ENCODE data around the gene NPHP4. TPM values are rescaled to one million over a fixed set of nuclear protein-coding genes. Genes with fewer than 3 reads are reported as not detected.

NPHP4 gene
- total RNA-seq, 1 experiment from 2014 or later, result 16.8 TPM

DNA sequence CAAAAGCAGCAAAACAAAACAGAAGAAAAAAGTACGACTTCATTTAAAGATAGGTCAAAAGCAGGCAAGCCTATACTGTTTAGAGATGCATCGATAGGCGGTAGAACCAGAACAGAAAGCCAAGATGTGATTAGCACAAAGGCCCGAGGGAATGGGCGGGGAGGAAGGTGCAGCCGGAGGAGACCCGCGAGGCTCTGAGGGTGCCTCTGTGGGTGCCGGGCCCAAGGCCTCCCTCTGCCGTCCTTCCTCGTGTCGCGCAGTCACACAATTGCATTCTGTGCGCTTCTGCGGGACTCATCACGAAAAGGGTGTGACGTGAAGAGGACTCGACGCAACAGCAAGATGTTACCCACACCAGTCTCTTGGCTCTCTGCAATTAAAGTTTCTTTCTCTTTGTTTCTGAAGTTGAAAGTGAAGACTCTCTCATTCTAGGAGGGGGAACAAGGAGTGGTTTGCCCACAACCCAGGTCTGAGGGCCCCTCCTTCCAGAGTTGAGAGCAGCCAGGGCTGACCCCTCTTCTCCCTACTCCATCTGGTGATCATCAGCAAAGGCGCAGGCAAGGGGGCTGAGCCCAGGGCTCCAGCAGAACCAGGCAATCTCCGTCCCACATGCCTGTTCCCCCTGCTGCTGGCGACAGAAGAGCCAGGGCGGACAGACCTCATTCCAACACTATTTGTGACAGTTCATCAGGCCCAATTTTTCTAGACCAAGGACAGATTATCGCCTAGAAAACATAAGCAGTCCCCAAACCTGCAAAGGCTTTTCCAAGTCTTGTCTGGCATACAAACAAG, 41.0 kb downstream of the NPHP4 start:
- H3K27ac Mint-ChIP-seq, result no peak overlapping the region
- ATAC-seq (no peak), DNase-seq (ENCODE audit: low spot score) (no peak)
- H3K9me3 Mint-ChIP-seq, result no peaks in the 10 kb centered on the region
- no peaks in the 10 kb centered on the region for H3K4me1 Mint-ChIP-seq
- H3K36me3 Mint-ChIP-seq, result peaks cover 4% of the 10 kb centered on the region; the same call in 1 of the 2 replicates
- H3K4me3 Mint-ChIP-seq, result no peak overlapping the region
- TF ChIP-seq GRHL2 (CRISPR knock-in tag; IDR thresholded peaks at IDR 0.05; ENCODE audit: insufficient replicate concordance, severe bottlenecking) (no peak), USF1 (CRISPR knock-in tag; IDR thresholded peaks at IDR 0.05) (no peak), TP53 (CRISPR knock-in tag; IDR thresholded peaks at IDR 0.05) (no peak), FOXJ3 (CRISPR knock-in tag; IDR thresholded peaks at IDR 0.05; ENCODE audit: borderline replicate concordance) (no peak), AFF4 (CRISPR knock-in tag; IDR thresholded peaks at IDR 0.05; ENCODE audit: borderline replicate concordance) (no peak), IRF2 (CRISPR knock-in tag; IDR thresholded peaks at IDR 0.05; ENCODE audit: borderline replicate concordance, low read depth) (no peak), ZNF416 (CRISPR knock-in tag; IDR thresholded peaks at IDR 0.05) (no peak), ZNF121 (CRISPR knock-in tag; IDR thresholded peaks at IDR 0.05) (no peak), CBFB (CRISPR knock-in tag; IDR thresholded peaks at IDR 0.05; ENCODE audit: low read depth) (no peak), ZBTB43 (CRISPR knock-in tag; IDR thresholded peaks at IDR 0.05) (no peak)
- TF ChIP-seq, protein P1, sequence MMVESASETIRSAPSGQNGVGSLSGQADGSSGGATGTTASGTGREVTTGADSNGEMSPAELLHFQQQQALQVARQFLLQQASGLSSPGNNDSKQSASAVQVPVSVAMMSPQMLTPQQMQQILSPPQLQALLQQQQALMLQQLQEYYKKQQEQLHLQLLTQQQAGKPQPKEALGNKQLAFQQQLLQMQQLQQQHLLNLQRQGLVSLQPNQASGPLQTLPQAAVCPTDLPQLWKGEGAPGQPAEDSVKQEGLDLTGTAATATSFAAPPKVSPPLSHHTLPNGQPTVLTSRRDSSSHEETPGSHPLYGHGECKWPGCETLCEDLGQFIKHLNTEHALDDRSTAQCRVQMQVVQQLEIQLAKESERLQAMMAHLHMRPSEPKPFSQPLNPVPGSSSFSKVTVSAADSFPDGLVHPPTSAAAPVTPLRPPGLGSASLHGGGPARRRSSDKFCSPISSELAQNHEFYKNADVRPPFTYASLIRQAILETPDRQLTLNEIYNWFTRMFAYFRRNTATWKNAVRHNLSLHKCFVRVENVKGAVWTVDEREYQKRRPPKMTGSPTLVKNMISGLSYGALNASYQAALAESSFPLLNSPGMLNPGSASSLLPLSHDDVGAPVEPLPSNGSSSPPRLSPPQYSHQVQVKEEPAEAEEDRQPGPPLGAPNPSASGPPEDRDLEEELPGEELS (CRISPR knock-in tag; IDR thresholded peaks at IDR 0.05), result no peak
- TF ChIP-seq, protein P2, sequence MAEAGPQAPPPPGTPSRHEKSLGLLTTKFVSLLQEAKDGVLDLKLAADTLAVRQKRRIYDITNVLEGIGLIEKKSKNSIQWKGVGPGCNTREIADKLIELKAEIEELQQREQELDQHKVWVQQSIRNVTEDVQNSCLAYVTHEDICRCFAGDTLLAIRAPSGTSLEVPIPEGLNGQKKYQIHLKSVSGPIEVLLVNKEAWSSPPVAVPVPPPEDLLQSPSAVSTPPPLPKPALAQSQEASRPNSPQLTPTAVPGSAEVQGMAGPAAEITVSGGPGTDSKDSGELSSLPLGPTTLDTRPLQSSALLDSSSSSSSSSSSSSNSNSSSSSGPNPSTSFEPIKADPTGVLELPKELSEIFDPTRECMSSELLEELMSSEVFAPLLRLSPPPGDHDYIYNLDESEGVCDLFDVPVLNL (CRISPR knock-in tag; IDR thresholded peaks at IDR 0.05; ENCODE audit: borderline replicate concordance, low read depth), result no peak
- POLR2A ChIA-PET, result no interaction called here
- CTCF ChIA-PET, result no interaction called here
- no peaks in the 10 kb centered on the region for H3K27me3 Mint-ChIP-seq (ENCODE audit: low read depth)

DNA sequence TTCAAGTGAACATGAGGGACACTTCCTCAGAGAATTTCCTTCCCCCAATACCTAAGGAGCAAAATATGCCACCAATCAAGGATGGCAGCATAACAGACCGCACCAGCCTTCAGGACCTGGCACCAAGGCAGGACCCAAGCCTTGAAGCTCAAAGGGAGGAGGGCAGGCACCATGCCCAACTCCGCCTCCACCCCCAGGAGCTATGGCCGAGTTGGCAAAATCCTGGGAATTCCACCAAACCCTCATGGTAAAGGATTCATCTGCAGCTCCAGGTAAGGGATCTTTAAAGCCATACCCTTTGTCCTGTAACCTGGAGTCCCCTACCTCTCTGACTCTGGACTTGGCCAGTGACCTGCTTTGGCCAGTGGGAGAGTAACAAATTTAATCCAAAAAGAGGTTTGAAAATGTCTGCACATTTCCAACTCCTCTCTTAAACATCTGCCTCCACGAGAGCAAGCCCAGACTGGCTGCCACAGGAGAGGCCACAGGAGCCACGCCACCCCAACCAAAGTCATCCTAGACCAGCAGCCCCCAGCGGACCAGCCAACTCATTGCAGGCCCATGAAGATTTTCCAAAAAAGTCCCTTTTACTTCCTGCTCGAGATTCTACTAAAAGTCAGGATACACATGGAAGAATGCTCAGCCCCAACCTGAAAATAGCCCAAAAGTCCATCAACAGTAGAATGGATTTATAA, 41.9 kb downstream of the NPHP4 start:
- POLR2A ChIA-PET, result no interaction called here
- CTCF ChIA-PET, result interaction anchor here (1.0 to 1.7 kb wide), 5 partner anchors 17 to 85 kb away, joined by 3 to 6 read pairs (median 3); no protein-coding TSS in a partner anchor
- H3K4me3 Mint-ChIP-seq, result no peak overlapping the region
- TF ChIP-seq EMX1 (CRISPR knock-in tag; IDR thresholded peaks at IDR 0.05), result no peak
- TF ChIP-seq USF1 (CRISPR knock-in tag; IDR thresholded peaks at IDR 0.05), result no peak
- TF ChIP-seq, protein P1 (CRISPR knock-in tag; IDR thresholded peaks at IDR 0.05), result no peak
- no peak for TF ChIP-seq CDX4 (CRISPR knock-in tag; IDR thresholded peaks at IDR 0.05; ENCODE audit: borderline replicate concordance)
- no peak for TF ChIP-seq FOXK1 (CRISPR knock-in tag; IDR thresholded peaks at IDR 0.05)
- no peak for TF ChIP-seq NR3C1 (CRISPR knock-in tag; conservative IDR thresholded peaks at IDR 0.05; ENCODE audit: low read depth)
- no peak for TF ChIP-seq ATF3 (CRISPR knock-in tag; conservative IDR thresholded peaks at IDR 0.05)

More for the DNA sequence above, 41.9 kb downstream of the NPHP4 start:
- H3K27ac Mint-ChIP-seq, result no peak overlapping the region; the same call in 1 of the 2 replicates
- H3K27me3 Mint-ChIP-seq (ENCODE audit: low read depth), result no peaks in the 10 kb centered on the region
- DNase-seq (ENCODE audit: low spot score), result no peak
- no peak for ATAC-seq
- no peaks in the 10 kb centered on the region for H3K9me3 Mint-ChIP-seq
- H3K4me1 Mint-ChIP-seq, result no peaks in the 10 kb centered on the region
- peaks cover 1% of the 10 kb centered on the region for H3K36me3 Mint-ChIP-seq
